Muscle of leg (tissue), 11 donors: ENCODE data around the gene CKAP2. TPM values are rescaled to one million over a fixed set of nuclear protein-coding genes. Genes with fewer than 3 reads are reported as not detected.
"Not testable (repeated sequence)": the region's sequence is repeated elsewhere in the genome, so short reads cannot be mapped to it uniquely, and the experiment has no call there.

Experiments used
- DNase-seq: peaks from one replicate; pipeline ENCODE4 v3.0.0; 2013
- H3K27ac ChIP-seq: one replicate; pipeline ENCODE4 v1.5.1; 2013; ENCODE audit warnings: mild to moderate bottlenecking, low read length, control low read depth
- H3K27me3 ChIP-seq: one replicate; pipeline ENCODE4 v1.6.1; 2013; ENCODE audit warnings: low read length; ENCODE audit not compliant: control insufficient read depth, insufficient read depth
- H3K36me3 ChIP-seq: one replicate; pipeline ENCODE4 v1.6.1; 2013; ENCODE audit warnings: low read length; ENCODE audit not compliant: control insufficient read depth, insufficient read depth
- H3K4me1 ChIP-seq: one replicate; pipeline ENCODE4 v1.6.1; 2013; ENCODE audit warnings: low read length; ENCODE audit not compliant: control insufficient read depth, insufficient read depth
- H3K4me3 ChIP-seq: one replicate; pipeline ENCODE4 v1.5.1; 2013; ENCODE audit warnings: low read length, control low read depth
- H3K9me3 ChIP-seq: replicated peaks from 2 replicates; pipeline ENCODE4 v1.6.1; 2013; ENCODE audit warnings: low read depth, low read length; ENCODE audit not compliant: control insufficient read depth
- WGBS: methylation state at CpG from one replicate; pipeline ENCODE4 v1.1.5; 2013; ENCODE audit warnings: missing lambda C conversion rate; ENCODE audit not compliant: insufficient coverage; 5-methylcytosine and 5-hydroxymethylcytosine counted together
- polyA plus RNA-seq, 8 donors: library from polyadenylated mRNA; unstranded; fragments of 120-200 nt; gene quantifications; one replicate each; pipeline versions ENCODE4 v1.2.1 to v1.2.3, GENCODE V29; 2013; ENCODE audit warnings: inconsistent platforms in 1 of 8, low replicate concordance in 1 of 8; ENCODE audit not compliant: insufficient read length in 8 of 8, insufficient read depth in 1 of 8
- total RNA-seq: library from RNA; stranded (reverse); fragments of 120-200 nt; gene quantifications from one replicate; pipeline ENCODE4 v1.2.4, GENCODE V29; 2013

The CKAP2 gene
- total and polyA plus RNA-seq, 9 donors = 20.3 to 42.4 (median 37.2) TPM

DNA sequence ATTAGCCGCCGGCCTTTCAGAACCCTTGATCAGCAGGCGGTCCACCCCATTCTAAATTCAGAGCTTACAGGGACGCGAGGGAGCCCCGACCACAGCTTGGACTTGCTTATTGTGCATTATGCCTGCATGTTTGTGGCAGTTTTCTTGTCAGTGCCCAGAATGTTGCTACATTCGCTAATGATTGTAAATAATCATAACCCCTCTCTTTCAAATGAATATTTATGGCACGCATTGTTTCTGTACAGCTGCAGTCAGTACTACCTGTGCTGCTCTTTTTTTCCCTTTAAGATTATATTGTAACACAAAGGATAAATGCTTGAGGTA lies 4.5 kb upstream of the CKAP2 start:
- 0% methylated on average over 6 of the region's 8 CpGs for WGBS
- Histone ChIP-seq H3K4me1 (peaks cover 19% of the 10 kb centered on the region), H3K36me3 (no peaks in the 10 kb centered on the region), H3K27ac (peak overlapping the region; percentile 8), H3K27me3 (no peaks in the 10 kb centered on the region), H3K9me3 (no peaks in the 10 kb centered on the region), H3K4me3 (no peak overlapping the region)
- DNase-seq = no peak

DNA sequence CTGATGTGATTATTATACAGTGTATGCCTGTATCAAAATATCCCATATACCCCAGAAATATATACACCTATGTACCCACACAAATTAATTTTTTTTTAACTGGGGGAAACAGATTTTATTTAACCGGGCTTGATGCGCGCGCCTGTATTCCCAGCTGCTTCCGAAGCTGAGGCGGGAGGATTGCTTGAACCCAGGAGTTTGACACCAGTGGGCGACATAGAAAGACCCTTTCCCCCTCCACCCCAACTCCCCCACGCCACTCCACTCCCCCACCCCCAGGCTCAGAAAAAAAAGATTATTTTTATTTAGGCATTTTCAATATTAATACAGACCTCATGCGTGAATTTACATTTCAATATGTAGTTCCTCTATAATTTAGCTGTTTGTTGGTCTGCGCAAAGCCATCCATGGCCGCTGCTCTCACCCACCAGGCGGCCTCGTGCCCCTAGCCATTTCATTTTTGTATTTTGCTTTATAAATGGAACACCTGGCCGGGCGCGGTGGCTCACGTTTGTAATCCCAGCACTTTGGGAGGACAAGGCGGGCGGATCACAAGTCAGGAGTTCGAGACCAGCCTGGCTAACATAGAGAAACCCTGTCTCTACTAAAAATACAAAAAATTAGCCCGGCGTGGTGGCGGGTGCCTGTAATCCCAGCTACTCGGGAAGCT lies 4.0 kb upstream of the CKAP2 start:
- no peak overlapping the region for H3K27ac ChIP-seq
- no peaks in the 10 kb centered on the region for H3K27me3 ChIP-seq
- 100% methylated on average over 4 of the region's 24 CpGs for WGBS
- H3K4me3 ChIP-seq = no peak overlapping the region
- no peaks in the 10 kb centered on the region for H3K9me3 ChIP-seq
- DNase-seq = no peak
- H3K36me3 ChIP-seq = no peaks in the 10 kb centered on the region
- peaks cover 19% of the 10 kb centered on the region for H3K4me1 ChIP-seq

DNA sequence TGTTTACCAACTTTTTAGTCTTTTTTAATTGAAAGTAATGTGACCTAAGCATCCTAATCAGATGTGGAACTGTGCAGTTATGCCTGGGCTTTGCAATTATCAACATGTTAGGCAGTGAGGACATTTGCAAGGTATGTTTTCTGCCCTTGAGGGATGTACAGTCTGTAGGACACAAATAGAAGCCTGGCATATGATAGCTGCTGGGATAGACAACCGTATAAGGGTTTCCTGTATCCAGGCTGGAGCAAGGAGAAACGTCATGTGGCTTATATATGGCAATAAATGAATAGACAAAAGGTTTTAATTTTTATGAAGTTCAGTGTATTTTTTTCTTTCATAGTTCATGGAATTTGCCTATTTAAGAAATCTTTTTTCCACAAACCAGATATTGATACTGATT lies 2.8 kb upstream of the CKAP2 start:
- Histone ChIP-seq H3K9me3 (no peaks in the 10 kb centered on the region), H3K36me3 (peaks cover 8% of the 10 kb centered on the region), H3K4me3 (no peak overlapping the region), H3K4me1 (peaks cover 22% of the 10 kb centered on the region), H3K27me3 (no peaks in the 10 kb centered on the region), H3K27ac (no peak overlapping the region)
- no CpG with 5 or more reads among the region's 2 CpGs for WGBS
- DNase-seq = peak; percentile 35

DNA sequence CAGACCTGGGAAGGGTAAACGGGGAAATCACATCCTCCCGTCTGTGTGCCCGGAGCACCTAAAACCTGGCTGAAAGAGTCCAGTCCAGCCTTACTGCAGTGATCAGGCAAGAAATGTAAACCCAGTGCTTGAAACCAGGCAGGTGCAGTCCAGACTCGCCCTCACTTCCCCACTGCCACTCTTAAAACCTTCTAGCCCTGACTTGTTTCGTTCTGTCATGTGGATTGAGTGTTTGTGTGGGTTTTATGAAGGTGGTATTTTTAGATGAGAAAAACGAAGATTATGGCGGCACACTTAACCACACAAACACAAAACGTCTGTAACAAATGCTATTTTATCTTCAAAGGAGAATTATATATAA lies 839 bp upstream of the CKAP2 start:
- peak; percentile 21 for DNase-seq
- H3K9me3 ChIP-seq = no peaks in the 10 kb centered on the region
- peak overlapping the region; percentile 78 for H3K4me3 ChIP-seq
- no peaks in the 10 kb centered on the region for H3K27me3 ChIP-seq
- peaks cover 9% of the 10 kb centered on the region for H3K4me1 ChIP-seq
- peaks cover 8% of the 10 kb centered on the region for H3K36me3 ChIP-seq
- 0% methylated on average over 1 of the region's 8 CpGs for WGBS
- peak overlapping the region; percentile 97 for H3K27ac ChIP-seq

DNA sequence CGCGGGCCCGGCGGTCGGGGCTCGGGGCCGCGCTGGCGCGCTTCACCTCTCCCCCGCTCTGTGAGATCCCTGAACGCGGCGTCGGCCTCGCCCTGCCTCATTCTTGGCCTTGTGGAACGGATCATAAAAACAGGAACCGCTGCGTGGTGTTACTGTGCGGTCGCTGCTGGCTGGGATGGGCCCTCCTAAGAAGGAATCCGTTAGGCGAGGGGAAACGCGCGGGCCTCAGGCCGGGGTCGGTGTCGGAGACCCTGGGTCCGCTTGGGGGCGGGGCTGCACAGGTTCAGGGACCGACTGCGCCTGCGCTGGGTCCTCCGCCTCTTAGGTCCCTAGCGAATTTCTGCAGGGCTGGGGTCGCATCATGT lies 381 bp downstream of the CKAP2 start:
- Histone ChIP-seq H3K4me1 (peaks cover 9% of the 10 kb centered on the region), H3K4me3 (peak overlapping the region; percentile 78), H3K9me3 (no peaks in the 10 kb centered on the region), H3K36me3 (peaks cover 13% of the 10 kb centered on the region), H3K27me3 (no peaks in the 10 kb centered on the region), H3K27ac (peak overlapping the region; percentile 97)
- WGBS = under 1% methylated on average over 35 of the region's 37 CpGs
- DNase-seq = peak; percentile 82

DNA sequence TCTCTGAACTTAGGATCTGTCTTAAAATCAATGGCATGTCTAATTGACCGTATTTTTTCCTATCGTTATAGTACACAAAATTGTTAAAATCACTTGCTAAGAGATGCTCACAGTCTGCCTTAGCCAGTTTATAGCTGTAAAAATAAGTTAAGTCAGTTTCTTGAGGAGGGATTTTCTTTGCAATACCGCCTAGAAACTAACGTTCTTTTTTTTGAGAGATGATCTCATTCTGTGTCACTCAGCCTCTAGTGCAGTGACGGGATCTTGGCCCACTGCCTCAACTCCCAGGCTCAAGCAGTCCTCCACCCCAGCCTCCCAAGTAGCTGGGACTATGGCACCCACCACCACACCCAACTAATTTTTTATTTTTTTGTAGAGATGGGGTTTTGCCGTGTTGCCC lies 4.4 kb downstream of the CKAP2 start:
- H3K4me1 ChIP-seq = peaks cover 3% of the 10 kb centered on the region
- no peaks in the 10 kb centered on the region for H3K27me3 ChIP-seq
- H3K9me3 ChIP-seq = no peaks in the 10 kb centered on the region
- no peak overlapping the region for H3K4me3 ChIP-seq
- WGBS = 74% methylated on average over 3 of the region's 6 CpGs
- no peak overlapping the region for H3K27ac ChIP-seq
- peaks cover 20% of the 10 kb centered on the region for H3K36me3 ChIP-seq
- DNase-seq = no peak

DNA sequence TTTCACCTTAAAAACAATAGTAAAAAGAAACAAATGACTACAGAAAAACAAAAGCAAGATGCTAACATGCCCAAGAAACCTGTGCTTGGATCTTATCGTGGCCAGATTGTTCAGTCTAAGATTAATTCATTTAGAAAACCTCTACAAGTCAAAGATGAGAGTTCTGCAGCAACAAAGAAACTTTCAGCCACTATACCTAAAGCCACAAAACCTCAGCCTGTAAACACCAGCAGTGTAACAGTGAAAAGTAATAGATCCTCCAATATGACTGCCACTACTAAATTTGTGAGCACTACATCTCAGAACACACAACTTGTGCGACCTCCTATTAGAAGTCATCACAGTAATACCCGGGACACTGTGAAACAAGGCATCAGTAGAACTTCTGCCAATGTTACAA lies 6.0 kb downstream of the CKAP2 start:
- H3K9me3 ChIP-seq = no peaks in the 10 kb centered on the region
- peaks cover 20% of the 10 kb centered on the region for H3K36me3 ChIP-seq

DNA sequence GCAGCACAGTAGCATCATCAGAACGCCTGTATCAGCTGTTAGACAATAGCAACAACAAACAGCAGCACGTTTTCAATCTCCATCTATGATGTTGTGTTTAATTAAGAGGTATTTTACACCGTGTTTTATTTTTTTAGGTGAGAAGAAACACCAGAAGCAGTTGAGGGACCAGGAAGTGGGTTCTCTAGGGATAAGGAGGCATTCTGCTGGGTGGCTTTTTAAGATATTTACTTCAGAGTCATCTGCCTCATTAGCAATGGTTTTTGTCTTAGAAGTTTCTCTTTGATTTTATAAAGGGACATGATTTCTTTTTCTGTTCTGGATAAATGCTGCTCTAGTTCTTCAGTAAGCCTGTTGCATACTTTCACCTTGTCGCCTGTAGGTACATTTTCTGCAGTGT lies 8.2 kb downstream of the CKAP2 start:
- H3K4me3 ChIP-seq = no peak overlapping the region
- H3K36me3 ChIP-seq = peaks cover 26% of the 10 kb centered on the region
- no peak overlapping the region for H3K27ac ChIP-seq
- 100% methylated on average over 1 of the region's 4 CpGs for WGBS
- no peaks in the 10 kb centered on the region for H3K4me1 ChIP-seq
- H3K9me3 ChIP-seq = no peaks in the 10 kb centered on the region
- H3K27me3 ChIP-seq = no peaks in the 10 kb centered on the region
- DNase-seq = no peak

More for the DNA sequence above, 6.0 kb downstream of the CKAP2 start:
- no peak for DNase-seq
- 100% methylated on average over 2 of the region's 3 CpGs for WGBS
- Histone ChIP-seq H3K4me3 (no peak overlapping the region), H3K27me3 (no peaks in the 10 kb centered on the region), H3K27ac (no peak overlapping the region), H3K4me1 (peaks cover 3% of the 10 kb centered on the region)

DNA sequence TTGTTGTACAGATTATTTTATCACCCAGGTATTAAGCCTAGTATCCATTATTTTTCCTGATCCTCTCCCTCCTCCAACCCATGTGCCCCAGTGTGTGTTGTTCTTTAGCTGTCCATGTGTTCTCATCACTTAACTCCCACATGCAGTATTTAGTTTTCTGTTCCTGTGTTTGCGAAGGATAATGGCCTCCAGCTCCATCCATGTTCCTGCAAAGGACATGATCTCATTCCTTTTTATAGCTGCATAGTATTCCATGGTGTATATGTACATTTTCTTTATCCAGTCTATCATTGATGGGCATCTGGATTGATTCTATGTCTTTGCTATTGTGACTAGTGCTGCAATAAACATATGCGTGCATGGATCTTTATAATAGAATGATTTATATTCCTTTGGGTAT lies 13.2 kb downstream of the CKAP2 start:
- not testable (repeated sequence) for H3K4me3 ChIP-seq, DNase-seq, H3K9me3 ChIP-seq, H3K27ac ChIP-seq, H3K4me1 ChIP-seq, H3K27me3 ChIP-seq
- WGBS = no CpG with 5 or more reads among the region's 2 CpGs
- H3K36me3 ChIP-seq = peaks cover 23% of the 10 kb centered on the region

DNA sequence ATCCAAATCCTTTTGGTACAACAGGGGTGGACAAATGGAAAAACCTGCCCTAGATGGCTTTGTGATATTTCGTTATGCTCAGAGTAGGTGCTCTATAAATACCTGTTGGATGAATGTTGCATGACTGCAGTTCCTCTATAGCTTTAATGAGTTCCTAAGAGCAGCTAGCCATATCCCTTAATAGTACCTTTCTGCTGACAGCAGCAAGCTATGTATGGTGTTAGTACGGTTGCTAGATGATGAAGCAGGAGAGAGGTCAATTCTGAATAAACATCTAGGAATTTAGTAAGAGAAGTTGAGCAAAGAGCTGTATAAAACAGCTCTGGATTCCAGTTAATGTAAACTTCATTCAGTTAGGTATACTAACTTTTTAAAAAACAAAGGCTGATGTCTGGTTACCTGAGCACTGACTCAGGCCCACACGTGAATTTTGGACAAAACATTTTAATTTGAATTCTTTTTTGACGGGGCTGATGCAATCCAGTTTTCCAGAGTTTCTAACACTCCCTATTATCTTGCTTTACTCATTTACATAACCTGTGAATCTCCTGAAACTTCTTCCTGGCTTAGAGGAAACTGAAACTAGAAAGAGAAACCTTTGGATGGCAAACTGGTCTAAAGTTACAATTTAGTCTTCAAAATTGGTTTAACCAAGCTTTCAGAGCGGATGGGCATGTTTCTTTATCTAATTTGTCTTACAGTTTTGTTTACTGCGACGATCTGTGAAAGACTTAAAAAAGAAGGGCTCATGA lies 25.6 kb downstream of the CKAP2 start:
- H3K36me3 ChIP-seq, H3K4me3 ChIP-seq, H3K27me3 ChIP-seq, DNase-seq, H3K27ac ChIP-seq, H3K9me3 ChIP-seq, H3K4me1 ChIP-seq: not testable (repeated sequence)
- 100% methylated on average over 1 of the region's 7 CpGs for WGBS
